Measurements from ENCODE around the gene SLC30A2.

Gene SLC30A2

DNA sequence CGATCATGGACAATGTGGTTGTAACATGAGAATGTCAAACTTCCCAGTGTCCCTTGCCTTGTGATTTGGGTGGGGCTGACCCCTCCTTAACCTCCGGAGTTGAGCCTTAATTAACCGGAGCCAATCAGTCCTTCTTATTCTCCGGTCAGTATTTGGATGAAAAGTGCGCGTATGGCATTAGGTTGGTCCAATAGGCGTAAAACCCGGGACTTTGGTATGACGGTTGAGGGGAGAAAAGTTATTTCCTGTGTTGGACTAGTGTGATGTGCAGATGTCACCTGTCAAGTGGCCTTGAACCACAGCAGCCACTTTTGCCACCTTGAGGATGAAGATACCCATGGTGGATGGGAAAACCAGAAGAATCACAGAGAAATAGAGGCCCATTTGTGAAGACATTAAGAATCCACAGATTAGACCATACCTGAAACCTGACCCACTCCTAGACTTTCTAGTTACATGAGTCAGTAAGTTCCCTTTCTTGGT is 53.2 kb downstream of the SLC30A2 start:
- H3K27ac ChIP-seq (ENCODE audit: extremely low read depth, low read depth, low read length): no peak overlapping the region
- peaks cover 0 to 10% of the 10 kb centered on the region in 2 experiments; a peak in 2 of 3 replicates for H3K36me3 ChIP-seq (ENCODE audit: control insufficient read depth in 2 of 2, insufficient read depth in 1 of 2, low read length in 2 of 2)
- ChIA-PET POLR2A (interaction anchor here (1.4 kb wide), 1 partner anchor 97 kb away, joined by 5 read pairs; no protein-coding TSS in a partner anchor), CTCF (interaction anchor here (0.6 to 5.3 kb wide), 3 partner anchors 9 to 195 kb away, joined by 3 to 86 read pairs (median 3); no protein-coding TSS in a partner anchor)
- no peak overlapping the region for H3K4me3 ChIP-seq (ENCODE audit: low read depth, low read length)
- H3K9me3 ChIP-seq (ENCODE audit: control insufficient read depth, insufficient read depth, low read depth, low read length): no peaks in the 10 kb centered on the region
- TF ChIP-seq ZNF223 (tag by site-specific recombination; IDR thresholded peaks at IDR 0.05): no peak
- no peak for TF ChIP-seq ZBTB17 (tag by site-specific recombination; IDR thresholded peaks at IDR 0.05)
- TF ChIP-seq ZNF266 (tag by site-specific recombination; IDR thresholded peaks at IDR 0.05; ENCODE audit: low read depth): no peak
- no peak for TF ChIP-seq ZNF585B (tag by site-specific recombination; IDR thresholded peaks at IDR 0.05)
- TF ChIP-seq ZNF518A (tag by site-specific recombination; conservative IDR thresholded peaks at IDR 0.05; ENCODE audit: low read depth): no peak
- TF ChIP-seq SCRT1 (tag by site-specific recombination; IDR thresholded peaks at IDR 0.05; ENCODE audit: borderline replicate concordance): no peak
- TF ChIP-seq, protein P1, sequence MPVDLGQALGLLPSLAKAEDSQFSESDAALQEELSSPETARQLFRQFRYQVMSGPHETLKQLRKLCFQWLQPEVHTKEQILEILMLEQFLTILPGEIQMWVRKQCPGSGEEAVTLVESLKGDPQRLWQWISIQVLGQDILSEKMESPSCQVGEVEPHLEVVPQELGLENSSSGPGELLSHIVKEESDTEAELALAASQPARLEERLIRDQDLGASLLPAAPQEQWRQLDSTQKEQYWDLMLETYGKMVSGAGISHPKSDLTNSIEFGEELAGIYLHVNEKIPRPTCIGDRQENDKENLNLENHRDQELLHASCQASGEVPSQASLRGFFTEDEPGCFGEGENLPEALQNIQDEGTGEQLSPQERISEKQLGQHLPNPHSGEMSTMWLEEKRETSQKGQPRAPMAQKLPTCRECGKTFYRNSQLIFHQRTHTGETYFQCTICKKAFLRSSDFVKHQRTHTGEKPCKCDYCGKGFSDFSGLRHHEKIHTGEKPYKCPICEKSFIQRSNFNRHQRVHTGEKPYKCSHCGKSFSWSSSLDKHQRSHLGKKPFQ (tag by site-specific recombination; IDR thresholded peaks at IDR 0.05): no peak
- no peak for TF ChIP-seq ZNF624 (tag by site-specific recombination; IDR thresholded peaks at IDR 0.05)
- no peak for TF ChIP-seq ZNF660 (tag by site-specific recombination; IDR thresholded peaks at IDR 0.05)
- TF ChIP-seq, protein P2, sequence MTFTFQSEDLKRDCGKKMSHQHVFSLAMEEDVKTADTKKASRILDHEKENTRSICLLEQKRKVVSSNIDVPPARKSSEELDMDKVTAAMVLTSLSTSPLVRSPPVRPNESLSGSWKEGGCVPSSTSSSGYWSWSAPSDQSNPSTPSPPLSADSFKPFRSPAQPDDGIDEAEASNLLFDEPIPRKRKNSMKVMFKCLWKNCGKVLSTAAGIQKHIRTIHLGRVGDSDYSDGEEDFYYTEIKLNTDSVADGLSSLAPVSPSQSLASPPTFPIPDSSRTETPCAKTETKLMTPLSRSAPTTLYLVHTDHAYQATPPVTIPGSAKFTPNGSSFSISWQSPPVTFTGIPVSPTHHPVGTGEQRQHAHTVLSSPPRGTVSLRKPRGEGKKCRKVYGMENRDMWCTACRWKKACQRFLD (tag by site-specific recombination; IDR thresholded peaks at IDR 0.05): no peak
- no peak for TF ChIP-seq ZNF596 (tag by site-specific recombination; IDR thresholded peaks at IDR 0.05)
- no peak for TF ChIP-seq ZNF335 (tag by site-specific recombination; conservative IDR thresholded peaks at IDR 0.05)
- no peaks in the 10 kb centered on the region for H3K4me1 ChIP-seq (ENCODE audit: control insufficient read depth, insufficient read depth, low read length)

- Histone ChIP-seq H3K4me3 (ENCODE audit: low read depth, low read length) (no peak overlapping the region), H3K36me3 (ENCODE audit: control insufficient read depth in 2 of 2, insufficient read depth in 1 of 2, low read length in 2 of 2) (peaks cover 0 to 13% of the 10 kb centered on the region in 2 experiments; a peak in 2 of 3 replicates), H3K27ac (ENCODE audit: extremely low read depth, low read depth, low read length) (no peak overlapping the region), H3K4me1 (ENCODE audit: control insufficient read depth, insufficient read depth, low read length) (no peaks in the 10 kb centered on the region), H3K9me3 (ENCODE audit: control insufficient read depth, insufficient read depth, low read depth, low read length) (no peaks in the 10 kb centered on the region)
- CTCF ChIA-PET: interaction anchor here (0.6 to 0.7 kb wide), 4 partner anchors 96 to 471 kb away, joined by 3 to 4 read pairs (median 4); no protein-coding TSS in a partner anchor
- POLR2A ChIA-PET: interaction anchor here (0.7 kb wide), 1 partner anchor 97 kb away, joined by 3 read pairs; no protein-coding TSS in a partner anchor
- TF ChIP-seq YY2 (tag by site-specific recombination; IDR thresholded peaks at IDR 0.05) (no peak), ZNF416 (tag by site-specific recombination; IDR thresholded peaks at IDR 0.05) (no peak), ZNF140 (tag by site-specific recombination; IDR thresholded peaks at IDR 0.05) (no peak), ZNF544 (tag by site-specific recombination; IDR thresholded peaks at IDR 0.05) (no peak), ZNF121 (tag by site-specific recombination; IDR thresholded peaks at IDR 0.05) (peak; percentile 60), PRDM10 (tag by site-specific recombination; IDR thresholded peaks at IDR 0.05) (peak; percentile 33; the same call in 1 of the 2 replicates), SALL2 (tag by site-specific recombination; IDR thresholded peaks at IDR 0.05; ENCODE audit: borderline replicate concordance) (no peak), ZNF24 (tag by site-specific recombination; IDR thresholded peaks at IDR 0.05) (no peak)
- TF ChIP-seq, protein P3, sequence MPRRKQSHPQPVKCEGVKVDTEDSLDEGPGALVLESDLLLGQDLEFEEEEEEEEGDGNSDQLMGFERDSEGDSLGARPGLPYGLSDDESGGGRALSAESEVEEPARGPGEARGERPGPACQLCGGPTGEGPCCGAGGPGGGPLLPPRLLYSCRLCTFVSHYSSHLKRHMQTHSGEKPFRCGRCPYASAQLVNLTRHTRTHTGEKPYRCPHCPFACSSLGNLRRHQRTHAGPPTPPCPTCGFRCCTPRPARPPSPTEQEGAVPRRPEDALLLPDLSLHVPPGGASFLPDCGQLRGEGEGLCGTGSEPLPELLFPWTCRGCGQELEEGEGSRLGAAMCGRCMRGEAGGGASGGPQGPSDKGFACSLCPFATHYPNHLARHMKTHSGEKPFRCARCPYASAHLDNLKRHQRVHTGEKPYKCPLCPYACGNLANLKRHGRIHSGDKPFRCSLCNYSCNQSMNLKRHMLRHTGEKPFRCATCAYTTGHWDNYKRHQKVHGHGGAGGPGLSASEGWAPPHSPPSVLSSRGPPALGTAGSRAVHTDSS (tag by site-specific recombination; IDR thresholded peaks at IDR 0.05): no peak
Observed at GRCh38 chr1:25991937-25992688, 53.8 kb downstream of the SLC30A2 start.
